CD4-positive, alpha-beta T cell (primary cell): ENCODE measurements around the gene ZNF423. TPM values are rescaled to one million over a fixed set of nuclear protein-coding genes. Genes with fewer than 3 reads are reported as not detected.

Source experiments
- ATAC-seq: fragments of 200-7000 bp; cut with Tn5 transposase; one replicate; pipeline ENCODE4 v1.10.0; 2022; ENCODE audit warnings: mild to moderate bottlenecking; ENCODE audit not compliant: poor library complexity
- CTCF ChIA-PET: fragments of 350-600 bp; sonication (Branson Sonifier 250); formaldehyde crosslinking; loops from one replicate; lab custom pipeline; 2021; ENCODE audit warnings: antibody characterized with exemption, inconsistent platforms; lab: Charles Lee
- POLR2A ChIA-PET: fragments of 350-600 bp; sonication (Branson Sonifier 250); formaldehyde crosslinking; loops from one replicate; lab custom pipeline; 2021; ENCODE audit warnings: antibody characterized with exemption, inconsistent platforms; lab: Charles Lee
- DNase-seq, 14 experiments: peaks; one replicate each; pipeline ENCODE4 v3.0.0-alpha.2; 2013 to 2020; ENCODE audit warnings: mixed read lengths in 2 of 14
- H3K27ac ChIP-seq, 2 donors: one replicate each; pipeline versions ENCODE4 v1.5.1 to v1.7.0; 2013; ENCODE audit warnings: low read length in 2 of 2, low read depth in 1 of 2, mild to moderate bottlenecking in 1 of 2
- H3K27me3 ChIP-seq, 2 experiments: 1 replicate in 1 of 2; 2 replicates in 1 of 2; pipeline versions ENCODE4 v1.6.1 to v1.7.0; 2013; ENCODE audit warnings: low read length in 2 of 2, control low read depth in 1 of 2, mild to moderate bottlenecking in 1 of 2, moderate library complexity in 1 of 2; ENCODE audit not compliant: insufficient read depth in 2 of 2, control insufficient read depth in 1 of 2
- H3K36me3 ChIP-seq: one replicate; pipeline ENCODE4 v1.6.1; 2013; ENCODE audit warnings: low read length, control low read depth; ENCODE audit not compliant: insufficient read depth
- H3K4me1 ChIP-seq: one replicate; pipeline ENCODE4 v1.6.1; 2013; ENCODE audit warnings: low read length, control low read depth; ENCODE audit not compliant: insufficient read depth
- H3K4me3 ChIP-seq: one replicate; pipeline ENCODE4 v1.5.1; 2013; ENCODE audit warnings: mild to moderate bottlenecking, low read length, moderate library complexity
- H3K9me3 ChIP-seq, 2 experiments: 1 replicate in 1 of 2; 2 replicates in 1 of 2; pipeline versions ENCODE4 v1.6.1 to v1.7.0; 2013; ENCODE audit warnings: low read length in 2 of 2, mild to moderate bottlenecking in 2 of 2, control low read depth in 1 of 2, moderate library complexity in 1 of 2; ENCODE audit not compliant: control insufficient read depth in 1 of 2, insufficient read depth in 1 of 2
- H3K27ac Mint-ChIP-seq: one replicate; pipeline ENCODE4 v1.8.0; 2020; ENCODE audit warnings: mixed read lengths
- H3K27me3 Mint-ChIP-seq: one replicate; pipeline ENCODE4 v1.8.0; 2021; ENCODE audit warnings: mixed read lengths
- H3K36me3 Mint-ChIP-seq: one replicate; pipeline ENCODE4 v1.8.0; 2021; ENCODE audit warnings: low read depth, mixed read lengths
- H3K4me1 Mint-ChIP-seq: one replicate; pipeline ENCODE4 v1.8.0; 2021; ENCODE audit warnings: low read depth, mixed read lengths
- H3K4me3 Mint-ChIP-seq: one replicate; pipeline ENCODE4 v1.8.0; 2020; ENCODE audit warnings: mild to moderate bottlenecking, mixed read lengths
- H3K9me3 Mint-ChIP-seq: one replicate; pipeline ENCODE4 v1.8.0; 2020; ENCODE audit warnings: mixed read lengths
- CTCF ChIP-seq: fragments of 200-600 bp; IDR thresholded peaks from one replicate; pipeline ENCODE4 v1.8.0; 2022; ENCODE audit warnings: antibody characterized with exemption, mild to moderate bottlenecking
- intact Hi-C, 2 experiments: fragments of 100-400 bp; cut with DNase I in 1 of 2; cut with micrococcal nuclease in 1 of 2; formaldehyde crosslinking; loops; one replicate each; pipeline versions ENCODE4 v1.15.1 to v1.9.0; 2023 to 2025; cut with DNase I, micrococcal nuclease
- total RNA-seq, 174 experiments: library from RNA in 2 of 174; stranded (reverse) in 2 of 174; gene quantifications; one replicate each; pipeline ENCODE4 v1.2.3 and lab custom pipeline; 2021 to 2026

The ZNF423 gene
- total RNA-seq, 2 experiments from 2014 or later = not detected

GRCh38 chr16:49620158-49620868, 235.6 kb downstream of the ZNF423 start:
- no peak for ATAC-seq
- H3K9me3 Mint-ChIP-seq = no peaks in the 10 kb centered on the region
- CTCF ChIA-PET = no interaction called here
- intact Hi-C loops = no loop called here
- TF ChIP-seq CTCF = no peak
- Histone ChIP-seq H3K4me1 (no peaks in the 10 kb centered on the region), H3K36me3 (no peaks in the 10 kb centered on the region), H3K9me3 (peaks cover 4 to 12% of the 10 kb centered on the region in 2 experiments), H3K4me3 (no peak overlapping the region), H3K27ac (no peak overlapping the region), H3K27me3 (no peaks in the 10 kb centered on the region)
- DNase-seq = no peak
- H3K27ac Mint-ChIP-seq = no peak overlapping the region
- H3K27me3 Mint-ChIP-seq = no peaks in the 10 kb centered on the region
- H3K36me3 Mint-ChIP-seq = no peaks in the 10 kb centered on the region
- H3K4me1 Mint-ChIP-seq = no peaks in the 10 kb centered on the region
- POLR2A ChIA-PET = no interaction called here
- H3K4me3 Mint-ChIP-seq = no peak overlapping the region

DNA sequence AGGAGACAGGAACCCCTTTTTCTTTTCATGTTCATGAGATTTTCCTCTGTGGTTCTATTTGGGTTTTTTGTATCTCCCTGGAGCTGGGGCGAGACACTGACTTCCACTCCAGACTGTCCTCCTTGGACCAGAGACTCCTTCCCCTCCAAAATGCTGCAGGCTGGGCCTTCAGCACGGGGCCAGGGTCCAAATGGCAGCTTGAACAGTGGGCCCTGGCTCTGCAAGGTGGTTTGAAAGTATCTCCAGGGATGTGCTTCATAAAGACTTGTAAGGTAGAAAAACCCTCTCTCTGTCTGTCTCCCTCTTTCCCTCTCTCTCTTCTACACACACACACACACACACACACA, 236.1 kb downstream of the ZNF423 start:
- H3K4me3 Mint-ChIP-seq = no peak overlapping the region
- ATAC-seq (no peak), DNase-seq (no peak)
- no peaks in the 10 kb centered on the region for H3K4me1 Mint-ChIP-seq
- no peaks in the 10 kb centered on the region for H3K36me3 Mint-ChIP-seq
- H3K9me3 Mint-ChIP-seq = no peaks in the 10 kb centered on the region
- ChIA-PET CTCF (no interaction called here), POLR2A (no interaction called here)
- TF ChIP-seq CTCF = no peak
- Histone ChIP-seq H3K36me3 (no peaks in the 10 kb centered on the region), H3K4me1 (no peaks in the 10 kb centered on the region), H3K9me3 (peaks cover 4 to 12% of the 10 kb centered on the region in 2 experiments), H3K27me3 (no peaks in the 10 kb centered on the region), H3K4me3 (no peak overlapping the region), H3K27ac (no peak overlapping the region)
- intact Hi-C loops = no loop called here
- H3K27me3 Mint-ChIP-seq = no peaks in the 10 kb centered on the region
- no peak overlapping the region for H3K27ac Mint-ChIP-seq

DNA sequence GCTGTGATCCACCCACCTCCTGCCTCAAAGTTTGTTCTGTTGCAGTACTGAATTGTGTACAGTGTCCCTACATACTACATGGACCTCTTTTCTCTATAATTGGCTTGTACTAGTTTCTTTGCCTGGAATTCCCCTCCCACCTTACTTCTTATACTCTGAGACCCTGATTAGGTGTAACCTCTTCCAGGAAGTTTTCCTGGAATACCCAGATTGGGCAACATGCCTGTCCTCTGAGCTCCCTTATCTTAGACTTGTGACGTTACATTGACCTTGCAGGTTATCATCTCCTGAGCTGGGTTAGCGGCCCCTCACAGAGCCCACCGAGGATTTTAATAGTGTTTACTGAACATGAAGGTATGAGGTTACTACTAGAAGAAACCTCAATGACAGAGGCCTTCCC, 237.0 kb downstream of the ZNF423 start:
- no peak overlapping the region for H3K4me3 Mint-ChIP-seq
- Histone ChIP-seq H3K27me3 (no peaks in the 10 kb centered on the region), H3K36me3 (no peaks in the 10 kb centered on the region), H3K27ac (no peak overlapping the region), H3K4me3 (no peak overlapping the region), H3K9me3 (peaks cover 4 to 12% of the 10 kb centered on the region in 2 experiments), H3K4me1 (no peaks in the 10 kb centered on the region)
- H3K4me1 Mint-ChIP-seq = no peaks in the 10 kb centered on the region
- no peak for DNase-seq
- CTCF ChIA-PET = no interaction called here
- intact Hi-C loops = no loop called here
- H3K9me3 Mint-ChIP-seq = no peaks in the 10 kb centered on the region
- no peaks in the 10 kb centered on the region for H3K27me3 Mint-ChIP-seq
- TF ChIP-seq CTCF = no peak
- no peak overlapping the region for H3K27ac Mint-ChIP-seq
- no peak for ATAC-seq
- POLR2A ChIA-PET = no interaction called here
- H3K36me3 Mint-ChIP-seq = no peaks in the 10 kb centered on the region
